Measurements from ENCODE around the gene GMDS.

DNA sequence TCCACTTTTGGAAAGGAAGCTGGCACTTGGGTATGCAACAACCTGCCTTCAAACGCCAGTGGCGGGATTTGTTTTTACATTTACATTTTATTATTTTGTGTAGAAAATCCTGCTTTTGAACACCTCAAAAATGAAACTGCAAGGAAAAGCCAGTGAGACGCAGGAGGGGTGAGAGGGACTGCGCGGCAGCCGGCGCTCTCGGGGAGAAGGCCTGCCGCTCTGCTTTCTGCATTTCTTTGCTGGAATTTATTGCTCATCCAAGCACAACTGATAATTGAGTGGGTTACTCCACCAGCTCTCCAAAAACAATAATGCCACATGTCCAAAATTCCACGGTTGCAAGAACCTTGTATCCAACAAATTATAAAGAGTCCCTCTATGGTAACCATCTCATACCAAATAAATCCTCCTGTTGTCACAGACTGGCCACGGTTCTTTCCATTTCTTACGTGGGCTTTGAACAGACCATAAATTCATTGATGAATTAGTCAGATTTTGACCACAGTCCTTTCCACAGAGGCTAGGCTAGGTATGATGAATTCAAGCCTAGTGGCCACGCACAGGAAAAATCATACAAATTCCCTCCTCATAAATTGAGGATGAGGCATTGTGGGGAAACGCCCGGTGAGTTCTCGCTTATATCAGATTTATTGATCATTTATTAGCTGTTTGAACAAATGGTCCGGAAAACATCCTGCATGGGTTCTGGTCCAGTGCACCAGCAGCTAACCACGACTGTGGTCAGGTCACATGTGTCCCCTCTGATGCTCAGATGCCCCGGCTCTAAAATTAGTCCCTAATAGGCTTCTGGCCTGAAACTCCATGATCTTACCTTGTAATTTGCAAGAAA, 667.3 kb downstream of the GMDS start:
- no peak for TF ChIP-seq EZH2 (IDR thresholded peaks at IDR 0.05; ENCODE audit: insufficient read depth, poor library complexity, severe bottlenecking)
- TF ChIP-seq EZH2phosphoT487 (IDR thresholded peaks at IDR 0.05; ENCODE audit: insufficient read depth, low read depth), result no peak
